Transverse colon (tissue), 4 donors: ENCODE data around the gene B4GALT7.

Source experiments
- POLR2AphosphoS5 ChIP-seq, 3 donors: sonication (generic); formaldehyde crosslinking; IDR thresholded peaks; one replicate each; pipeline ENCODE4 v1.6.1; 2016; ENCODE audit warnings: antibody characterized with exemption in 3 of 3
- TF ChIP-seq, protein P1 (sequence below), 5 experiments: fragments of 200-600 bp in 3 of 5; fragments of 450-650 bp in 2 of 5; sonication (generic) in 3 of 5; IDR thresholded peaks; 1 replicate in 2 of 5; 2 replicates in 3 of 5; pipeline ENCODE4 v1.5.1; 2016 to 2017; ENCODE audit warnings: antibody characterized with exemption in 5 of 5, inconsistent platforms in 3 of 5, mild to moderate bottlenecking in 2 of 5, moderate library complexity in 1 of 5

DNA sequence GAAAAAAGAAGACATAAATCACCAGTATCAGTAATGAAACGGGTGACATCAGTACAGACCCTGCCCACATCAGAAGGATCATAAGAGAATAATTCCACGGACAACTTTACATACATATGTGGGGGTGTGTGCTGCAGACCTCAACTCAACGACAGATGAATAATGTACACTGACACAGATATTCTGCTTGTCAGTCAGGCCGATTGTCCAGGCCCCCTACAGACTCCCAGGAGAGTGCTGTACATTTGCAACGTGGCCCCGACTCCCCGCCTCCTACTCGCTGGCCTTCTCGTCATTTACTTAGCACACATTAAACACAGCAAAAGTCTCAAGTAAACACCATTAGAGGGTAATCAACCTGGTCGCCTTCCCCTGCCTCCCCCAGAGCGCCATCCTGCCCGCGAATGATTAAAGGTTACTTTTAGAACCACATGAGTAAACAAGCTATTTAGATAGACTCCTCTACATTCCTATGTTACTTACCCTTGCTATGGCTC is 11.5 kb upstream of the B4GALT7 start:
- TF ChIP-seq, protein P1, sequence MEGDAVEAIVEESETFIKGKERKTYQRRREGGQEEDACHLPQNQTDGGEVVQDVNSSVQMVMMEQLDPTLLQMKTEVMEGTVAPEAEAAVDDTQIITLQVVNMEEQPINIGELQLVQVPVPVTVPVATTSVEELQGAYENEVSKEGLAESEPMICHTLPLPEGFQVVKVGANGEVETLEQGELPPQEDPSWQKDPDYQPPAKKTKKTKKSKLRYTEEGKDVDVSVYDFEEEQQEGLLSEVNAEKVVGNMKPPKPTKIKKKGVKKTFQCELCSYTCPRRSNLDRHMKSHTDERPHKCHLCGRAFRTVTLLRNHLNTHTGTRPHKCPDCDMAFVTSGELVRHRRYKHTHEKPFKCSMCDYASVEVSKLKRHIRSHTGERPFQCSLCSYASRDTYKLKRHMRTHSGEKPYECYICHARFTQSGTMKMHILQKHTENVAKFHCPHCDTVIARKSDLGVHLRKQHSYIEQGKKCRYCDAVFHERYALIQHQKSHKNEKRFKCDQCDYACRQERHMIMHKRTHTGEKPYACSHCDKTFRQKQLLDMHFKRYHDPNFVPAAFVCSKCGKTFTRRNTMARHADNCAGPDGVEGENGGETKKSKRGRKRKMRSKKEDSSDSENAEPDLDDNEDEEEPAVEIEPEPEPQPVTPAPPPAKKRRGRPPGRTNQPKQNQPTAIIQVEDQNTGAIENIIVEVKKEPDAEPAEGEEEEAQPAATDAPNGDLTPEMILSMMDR (IDR thresholded peaks at IDR 0.05) = no peak
- no peak for TF ChIP-seq POLR2AphosphoS5 (IDR thresholded peaks at IDR 0.05)
